ENCODE data around the gene ITPRIPL2.

The ITPRIPL2 gene

DNA sequence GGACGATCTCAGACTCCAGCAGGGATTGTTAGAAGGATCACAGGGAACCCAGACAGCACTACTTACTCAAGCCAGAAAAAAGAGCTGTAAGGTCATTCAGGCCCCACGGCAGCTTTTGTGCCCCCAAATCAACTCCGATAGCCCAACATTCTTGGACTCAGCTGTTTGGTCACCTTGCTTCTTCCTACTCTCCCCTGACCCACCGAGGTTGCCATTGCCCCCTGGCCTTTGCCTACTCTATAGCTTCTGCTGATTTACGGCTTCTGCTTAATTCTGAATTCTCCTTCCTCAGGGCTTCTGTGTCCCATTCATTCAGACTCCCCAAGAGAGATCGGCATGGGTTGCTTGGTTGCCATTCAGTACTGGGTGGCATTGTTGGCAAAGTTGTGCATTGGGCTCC is 8.6 kb upstream of the ITPRIPL2 start:
- no peak overlapping the region for H3K4me3 ChIP-seq (ENCODE audit: low read depth, low read length)
- DNase-seq (ENCODE audit: low read depth): no peak
- TF ChIP-seq, protein P1, sequence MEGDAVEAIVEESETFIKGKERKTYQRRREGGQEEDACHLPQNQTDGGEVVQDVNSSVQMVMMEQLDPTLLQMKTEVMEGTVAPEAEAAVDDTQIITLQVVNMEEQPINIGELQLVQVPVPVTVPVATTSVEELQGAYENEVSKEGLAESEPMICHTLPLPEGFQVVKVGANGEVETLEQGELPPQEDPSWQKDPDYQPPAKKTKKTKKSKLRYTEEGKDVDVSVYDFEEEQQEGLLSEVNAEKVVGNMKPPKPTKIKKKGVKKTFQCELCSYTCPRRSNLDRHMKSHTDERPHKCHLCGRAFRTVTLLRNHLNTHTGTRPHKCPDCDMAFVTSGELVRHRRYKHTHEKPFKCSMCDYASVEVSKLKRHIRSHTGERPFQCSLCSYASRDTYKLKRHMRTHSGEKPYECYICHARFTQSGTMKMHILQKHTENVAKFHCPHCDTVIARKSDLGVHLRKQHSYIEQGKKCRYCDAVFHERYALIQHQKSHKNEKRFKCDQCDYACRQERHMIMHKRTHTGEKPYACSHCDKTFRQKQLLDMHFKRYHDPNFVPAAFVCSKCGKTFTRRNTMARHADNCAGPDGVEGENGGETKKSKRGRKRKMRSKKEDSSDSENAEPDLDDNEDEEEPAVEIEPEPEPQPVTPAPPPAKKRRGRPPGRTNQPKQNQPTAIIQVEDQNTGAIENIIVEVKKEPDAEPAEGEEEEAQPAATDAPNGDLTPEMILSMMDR (IDR thresholded peaks at IDR 0.05; ENCODE audit: insufficient read depth, low read depth, low read length, missing control alignments): no peak

DNA sequence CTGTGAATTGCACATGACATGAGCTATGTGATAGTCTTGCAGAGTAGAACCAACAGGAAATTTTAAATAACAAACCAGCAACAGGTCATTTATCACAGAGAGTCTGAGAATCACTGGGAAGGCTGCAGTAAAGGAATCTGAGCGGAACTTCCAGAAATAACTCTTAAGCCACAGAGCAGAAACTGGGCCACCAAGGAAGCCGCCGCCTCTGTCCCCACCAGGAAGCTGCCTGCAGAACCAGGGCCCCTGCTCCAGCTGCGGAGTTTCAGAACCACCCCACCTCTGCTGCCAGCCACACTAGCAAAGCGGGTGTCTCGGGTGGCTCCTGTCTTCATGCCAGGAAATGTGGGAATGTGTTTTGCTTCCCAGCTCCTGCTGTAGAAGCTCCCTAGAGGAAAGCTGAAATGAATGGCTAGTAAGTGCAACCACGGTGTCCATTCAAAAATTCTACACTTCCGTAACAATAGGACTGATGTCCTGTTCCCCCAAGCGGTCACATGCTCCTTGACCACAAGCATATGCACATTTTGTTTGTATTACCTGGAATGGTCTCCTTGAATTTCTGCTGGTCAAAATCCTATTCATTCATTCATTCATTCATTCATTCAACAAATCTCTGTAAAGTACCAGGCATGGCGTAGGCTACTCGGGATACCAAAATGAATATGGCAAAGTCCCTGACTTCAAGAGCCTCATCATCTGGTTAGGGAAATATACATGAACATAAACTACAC is 7.7 kb upstream of the ITPRIPL2 start:
- TF ChIP-seq, protein P1 (IDR thresholded peaks at IDR 0.05; ENCODE audit: insufficient read depth, low read depth, low read length, missing control alignments): no peak
- DNase-seq (ENCODE audit: low read depth): no peak
- no peak overlapping the region for H3K4me3 ChIP-seq (ENCODE audit: low read depth, low read length)

DNA sequence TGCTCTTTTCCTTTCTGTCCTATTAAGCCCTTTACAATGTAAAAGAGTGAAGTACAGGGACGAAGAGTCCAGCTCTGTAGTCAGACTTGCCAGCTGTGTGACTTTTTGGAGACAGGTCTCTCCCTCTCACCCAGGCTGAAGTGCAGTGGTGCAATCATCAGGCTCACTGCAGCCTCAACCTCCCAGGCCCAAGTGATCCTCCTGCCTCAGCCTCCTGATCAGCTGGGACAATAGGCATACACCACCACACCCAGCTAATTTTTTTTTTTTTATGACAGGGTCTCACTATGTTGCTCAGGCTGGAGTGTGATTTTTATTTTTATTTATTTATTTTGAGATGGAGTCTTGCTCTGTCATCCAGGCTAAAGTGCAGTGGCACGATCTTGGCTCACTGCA is 7.1 kb upstream of the ITPRIPL2 start:
- H3K4me3 ChIP-seq (ENCODE audit: low read depth, low read length): no peak overlapping the region
- TF ChIP-seq, protein P1 (IDR thresholded peaks at IDR 0.05; ENCODE audit: insufficient read depth, low read depth, low read length, missing control alignments): no peak
- no peak for DNase-seq (ENCODE audit: low read depth)

GRCh38 chr16:19108409-19109287 is 5.1 kb upstream of the ITPRIPL2 start:
- TF ChIP-seq, protein P1 (IDR thresholded peaks at IDR 0.05; ENCODE audit: insufficient read depth, low read depth, low read length, missing control alignments): no peak
- no peak overlapping the region for H3K4me3 ChIP-seq (ENCODE audit: low read depth, low read length)
- peak; percentile 69 for DNase-seq (ENCODE audit: low read depth)

- TF ChIP-seq, protein P1 (IDR thresholded peaks at IDR 0.05; ENCODE audit: insufficient read depth, low read depth, low read length, missing control alignments): no peak
- DNase-seq (ENCODE audit: low read depth): no peak
- no peak overlapping the region for H3K4me3 ChIP-seq (ENCODE audit: low read depth, low read length)
These were observed 4.5 kb upstream of the ITPRIPL2 start for GRCh38 chr16:19109288-19109664.

DNA sequence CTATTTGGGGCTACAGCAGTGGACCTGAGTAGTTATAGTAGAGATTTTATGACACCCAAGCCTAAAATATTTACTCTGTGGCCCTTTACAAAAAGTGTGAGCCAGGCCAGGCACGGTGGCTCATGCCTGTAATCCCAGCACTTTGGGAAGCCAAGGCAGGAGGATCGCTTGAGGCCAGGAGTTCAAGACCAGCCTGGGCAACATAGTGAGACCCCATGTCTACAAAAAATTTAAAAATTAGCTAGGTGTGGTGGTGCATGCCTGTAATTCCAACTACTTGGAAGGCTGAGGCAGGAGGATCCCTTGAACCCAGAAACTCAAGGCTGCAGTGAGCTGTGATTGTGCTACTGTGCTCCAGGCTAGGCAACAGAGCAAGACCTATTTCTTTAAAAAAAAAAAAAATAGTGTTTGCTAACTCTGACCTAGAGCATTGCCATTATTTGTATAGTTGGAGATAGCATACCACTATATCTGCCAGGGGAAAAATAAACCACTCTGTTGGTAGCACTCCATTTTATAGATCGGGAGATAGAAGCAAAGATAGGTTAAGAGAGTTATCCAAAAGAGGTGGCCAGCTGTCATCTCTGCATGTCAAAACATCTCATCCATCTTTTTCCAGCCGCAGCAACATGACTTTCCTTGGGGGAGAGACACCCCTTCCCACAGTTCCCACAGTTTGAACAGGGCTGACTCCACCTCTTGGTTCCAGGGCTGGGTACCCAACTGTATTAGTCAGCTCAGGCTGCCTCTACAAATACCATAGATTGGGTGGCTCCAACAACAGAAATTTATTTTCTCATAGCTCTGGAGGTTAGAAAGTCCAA is 3.0 kb upstream of the ITPRIPL2 start:
- no peak for DNase-seq (ENCODE audit: low read depth)
- TF ChIP-seq, protein P1 (IDR thresholded peaks at IDR 0.05; ENCODE audit: insufficient read depth, low read depth, low read length, missing control alignments): no peak
- H3K4me3 ChIP-seq (ENCODE audit: low read depth, low read length): no peak overlapping the region

Data from GM12865 (cell line).